Measurements from ENCODE around the gene CIAO2A.

DNA sequence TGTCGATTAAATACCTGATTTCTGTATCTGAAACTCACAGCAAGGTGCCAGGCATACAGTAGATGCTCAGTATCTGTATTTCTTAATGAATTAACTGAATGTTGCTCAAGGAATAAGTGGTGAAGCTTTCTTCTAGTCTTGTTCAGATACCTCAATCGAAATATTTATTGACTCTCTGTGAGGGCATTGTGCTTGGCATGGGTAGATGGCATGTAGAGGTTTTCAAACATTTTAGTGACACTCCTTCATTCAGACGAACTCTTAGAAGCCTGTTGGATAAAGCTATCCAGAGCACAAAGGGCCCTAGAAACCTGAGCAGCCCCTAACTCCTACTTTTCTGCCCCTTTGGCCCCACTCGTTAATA lies 1.8 kb upstream of the CIAO2A start:
- TF ChIP-seq, protein P1, sequence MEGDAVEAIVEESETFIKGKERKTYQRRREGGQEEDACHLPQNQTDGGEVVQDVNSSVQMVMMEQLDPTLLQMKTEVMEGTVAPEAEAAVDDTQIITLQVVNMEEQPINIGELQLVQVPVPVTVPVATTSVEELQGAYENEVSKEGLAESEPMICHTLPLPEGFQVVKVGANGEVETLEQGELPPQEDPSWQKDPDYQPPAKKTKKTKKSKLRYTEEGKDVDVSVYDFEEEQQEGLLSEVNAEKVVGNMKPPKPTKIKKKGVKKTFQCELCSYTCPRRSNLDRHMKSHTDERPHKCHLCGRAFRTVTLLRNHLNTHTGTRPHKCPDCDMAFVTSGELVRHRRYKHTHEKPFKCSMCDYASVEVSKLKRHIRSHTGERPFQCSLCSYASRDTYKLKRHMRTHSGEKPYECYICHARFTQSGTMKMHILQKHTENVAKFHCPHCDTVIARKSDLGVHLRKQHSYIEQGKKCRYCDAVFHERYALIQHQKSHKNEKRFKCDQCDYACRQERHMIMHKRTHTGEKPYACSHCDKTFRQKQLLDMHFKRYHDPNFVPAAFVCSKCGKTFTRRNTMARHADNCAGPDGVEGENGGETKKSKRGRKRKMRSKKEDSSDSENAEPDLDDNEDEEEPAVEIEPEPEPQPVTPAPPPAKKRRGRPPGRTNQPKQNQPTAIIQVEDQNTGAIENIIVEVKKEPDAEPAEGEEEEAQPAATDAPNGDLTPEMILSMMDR (IDR thresholded peaks at IDR 0.05), result no peak
- no peak for TF ChIP-seq POLR2A (IDR thresholded peaks at IDR 0.05)

Measured in thyroid gland (tissue), 4 donors.